PC-3 (cell line): Measurements from ENCODE around the gene LIN37. TPM values are rescaled to one million over a fixed set of nuclear protein-coding genes. Genes with fewer than 3 reads are reported as not detected.

Source experiments
- ATAC-seq: fragments of 200-7000 bp; cut with Tn5 transposase; 2 replicates; pipeline ENCODE4 v1.9.1; 2020; ENCODE audit warnings: mild to moderate bottlenecking, moderate library complexity
- BruUV-seq: library from RNA; stranded (reverse); fragments of 400-500 nt; replicated peaks from 2 replicates; lab custom pipeline; 2021; lab: Mats Ljungman, UMichigan
- CTCF ChIA-PET: fragments of 300-600 bp; sonication (Branson Sonifier 250); formaldehyde crosslinking; loops from one replicate; lab custom pipeline; 2022; ENCODE audit warnings: antibody characterized with exemption; lab: Charles Lee
- POLR2A ChIA-PET: fragments of 300-600 bp; sonication (Branson Sonifier 250); formaldehyde crosslinking; loops from one replicate; lab custom pipeline; 2022; ENCODE audit warnings: antibody characterized with exemption; ENCODE audit not compliant: unreplicated experiment; lab: Charles Lee
- DNase-seq: peaks from one replicate; pipeline ENCODE4 v3.0.0-alpha.2; 2015
- H2AFZ ChIP-seq: fragments of 300-600 bp; sonication (generic); 2 replicates; pipeline ENCODE4 v1.6.0; 2016; ENCODE audit warnings: antibody characterized with exemption, low read length
- H3F3A ChIP-seq: fragments of 300-600 bp; sonication (generic); one replicate; pipeline ENCODE4 v1.6.0; 2017; ENCODE audit warnings: antibody characterized with exemption, low read length, control low read depth, mild to moderate bottlenecking; ENCODE audit not compliant: unreplicated experiment
- H3K27ac ChIP-seq: fragments of 300-600 bp; sonication (generic); 2 replicates; pipeline ENCODE4 v1.5.1; 2016; ENCODE audit warnings: mild to moderate bottlenecking, low read length
- H3K27me3 ChIP-seq: fragments of 300-600 bp; sonication (generic); 2 replicates; pipeline ENCODE4 v1.6.1; 2016; ENCODE audit warnings: low read length, mixed read lengths
- H3K36me3 ChIP-seq: fragments of 300-600 bp; sonication (generic); 2 replicates; pipeline ENCODE4 v1.6.1; 2016; ENCODE audit warnings: low read depth, mixed run types, low read length, mixed read lengths
- H3K4me1 ChIP-seq: fragments of 300-600 bp; sonication (generic); 2 replicates; pipeline ENCODE4 v1.5.1; 2016; ENCODE audit warnings: low read length; ENCODE audit not compliant: insufficient read depth
- H3K4me2 ChIP-seq: fragments of 300-600 bp; sonication (generic); 2 replicates; pipeline ENCODE4 v1.6.0; 2016; ENCODE audit warnings: low read length
- H3K4me3 ChIP-seq: fragments of 300-600 bp; sonication (generic); 2 replicates; pipeline ENCODE4 v1.5.1; 2016; ENCODE audit warnings: mild to moderate bottlenecking, low read length, mixed read lengths
- H3K79me2 ChIP-seq: fragments of 300-600 bp; sonication (generic); 2 replicates; pipeline ENCODE4 v1.6.1; 2017; ENCODE audit warnings: low read length, mixed read lengths
- H3K9ac ChIP-seq: fragments of 300-600 bp; sonication (generic); 2 replicates; pipeline ENCODE4 v1.6.0; 2016; ENCODE audit warnings: mild to moderate bottlenecking, low read length
- H3K9me2 ChIP-seq: fragments of 300-600 bp; sonication (generic); replicated peaks from 2 replicates; pipeline ENCODE4 v1.6.1; 2016; ENCODE audit warnings: mixed run types, low read length, mixed read lengths
- H3K9me3 ChIP-seq: fragments of 300-600 bp; sonication (generic); 2 replicates; pipeline ENCODE4 v1.6.1; 2016; ENCODE audit warnings: low read length, mixed read lengths
- H4K20me1 ChIP-seq: fragments of 300-600 bp; sonication (generic); 2 replicates; pipeline ENCODE4 v1.6.1; 2016; ENCODE audit warnings: low read length, mixed read lengths
- EZH2 ChIP-seq: fragments of 300-600 bp; sonication (generic); IDR thresholded peaks from one replicate; pipeline ENCODE4 v1.6.1; 2017; ENCODE audit warnings: antibody characterized with exemption, mild to moderate bottlenecking, low read length; ENCODE audit not compliant: unreplicated experiment
- EZH2phosphoT487 ChIP-seq: fragments of 300-600 bp; sonication (generic); IDR thresholded peaks from 2 replicates; pipeline ENCODE4 v1.6.1; 2018; ENCODE audit warnings: mild to moderate bottlenecking, antibody characterized with exemption, low read length, borderline replicate concordance
- intact Hi-C: fragments of 100-400 bp; cut with micrococcal nuclease; formaldehyde crosslinking; loops from 2 replicates; pipeline ENCODE4 v1.9.0; 2023
- total RNA-seq: library from RNA; depleted of rRNA; stranded (reverse); fragments of >200 nt; gene quantifications from 2 replicates; pipeline ENCODE4 v1.2.3, GENCODE V29; 2014
- TF ChIP-seq, protein P1 (sequence below): fragments of 300-600 bp; sonication (generic); conservative IDR thresholded peaks from 2 replicates; pipeline ENCODE4 v1.5.1; 2017; ENCODE audit warnings: antibody characterized with exemption, low read depth, mild to moderate bottlenecking, low read length

LIN37 gene
- total RNA-seq, 1 experiment from 2014 or later, result 8.2 TPM

DNA sequence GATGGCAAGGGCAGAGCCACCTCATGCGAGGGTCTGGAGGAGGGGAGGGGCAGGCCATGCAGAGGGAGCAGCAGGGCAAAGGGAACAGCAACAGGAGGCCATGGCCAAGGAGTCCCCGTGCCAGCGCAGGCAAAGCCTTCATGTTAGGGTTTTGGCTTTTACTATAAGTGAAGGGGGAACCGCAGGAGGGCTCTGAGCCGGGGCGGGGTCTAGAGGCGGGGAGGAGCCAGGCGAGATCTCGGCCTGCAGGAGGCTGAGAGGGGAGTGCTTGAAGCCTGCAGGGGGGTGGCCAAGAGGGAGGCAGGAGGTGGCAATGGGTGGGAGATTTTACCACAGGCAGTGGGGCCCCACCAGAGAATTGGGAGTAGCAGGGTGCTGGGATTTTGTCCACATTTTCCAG lies 33.3 kb downstream of the LIN37 start:
- no TSS peak for BruUV-seq
- Histone ChIP-seq H3K9me3 (no peaks in the 10 kb centered on the region), H3K27me3 (no peaks in the 10 kb centered on the region), H4K20me1 (no peaks in the 10 kb centered on the region), H3K9me2 (no peaks in the 10 kb centered on the region), H3K4me1 (no peaks in the 10 kb centered on the region), H3K4me2 (no peak overlapping the region), H2AFZ (no peak overlapping the region), H3K4me3 (no peak overlapping the region), H3K27ac (no peak overlapping the region), H3K36me3 (no peaks in the 10 kb centered on the region), H3F3A (no peaks in the 10 kb centered on the region), H3K79me2 (no peaks in the 10 kb centered on the region), H3K9ac (no peak overlapping the region)
- ATAC-seq, result no peak
- ChIA-PET CTCF (no interaction called here), POLR2A (no interaction called here)
- intact Hi-C loops, result no loop called here
- TF ChIP-seq EZH2 (no peak), EZH2phosphoT487 (no peak)
- TF ChIP-seq, protein P1, sequence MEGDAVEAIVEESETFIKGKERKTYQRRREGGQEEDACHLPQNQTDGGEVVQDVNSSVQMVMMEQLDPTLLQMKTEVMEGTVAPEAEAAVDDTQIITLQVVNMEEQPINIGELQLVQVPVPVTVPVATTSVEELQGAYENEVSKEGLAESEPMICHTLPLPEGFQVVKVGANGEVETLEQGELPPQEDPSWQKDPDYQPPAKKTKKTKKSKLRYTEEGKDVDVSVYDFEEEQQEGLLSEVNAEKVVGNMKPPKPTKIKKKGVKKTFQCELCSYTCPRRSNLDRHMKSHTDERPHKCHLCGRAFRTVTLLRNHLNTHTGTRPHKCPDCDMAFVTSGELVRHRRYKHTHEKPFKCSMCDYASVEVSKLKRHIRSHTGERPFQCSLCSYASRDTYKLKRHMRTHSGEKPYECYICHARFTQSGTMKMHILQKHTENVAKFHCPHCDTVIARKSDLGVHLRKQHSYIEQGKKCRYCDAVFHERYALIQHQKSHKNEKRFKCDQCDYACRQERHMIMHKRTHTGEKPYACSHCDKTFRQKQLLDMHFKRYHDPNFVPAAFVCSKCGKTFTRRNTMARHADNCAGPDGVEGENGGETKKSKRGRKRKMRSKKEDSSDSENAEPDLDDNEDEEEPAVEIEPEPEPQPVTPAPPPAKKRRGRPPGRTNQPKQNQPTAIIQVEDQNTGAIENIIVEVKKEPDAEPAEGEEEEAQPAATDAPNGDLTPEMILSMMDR, result no peak
- DNase-seq, result no peak

DNA sequence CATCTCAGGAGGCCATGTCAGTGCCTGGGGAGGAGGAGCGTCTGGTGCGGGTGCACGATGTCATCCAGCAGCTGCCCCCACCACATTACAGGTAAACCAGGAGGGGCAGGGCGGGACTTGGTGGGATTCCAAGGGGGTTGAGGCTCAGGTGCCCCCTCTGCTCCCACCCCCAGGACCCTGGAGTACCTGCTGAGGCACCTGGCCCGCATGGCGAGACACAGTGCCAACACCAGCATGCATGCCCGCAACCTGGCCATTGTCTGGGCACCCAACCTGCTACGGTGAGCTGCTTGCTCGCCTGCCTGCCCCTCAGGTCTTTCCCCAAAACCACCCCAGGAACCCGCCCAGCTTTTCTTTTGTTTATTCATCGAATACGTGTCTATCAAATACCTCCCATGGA lies 34.2 kb downstream of the LIN37 start:
- no peaks in the 10 kb centered on the region for H3K79me2 ChIP-seq
- no peaks in the 10 kb centered on the region for H3F3A ChIP-seq
- intact Hi-C loops, result no loop called here
- no peaks in the 10 kb centered on the region for H3K4me1 ChIP-seq
- no TSS peak for BruUV-seq
- no peak overlapping the region for H2AFZ ChIP-seq
- H3K9me2 ChIP-seq, result no peaks in the 10 kb centered on the region
- ATAC-seq (no peak), DNase-seq (no peak)
- H4K20me1 ChIP-seq, result no peaks in the 10 kb centered on the region
- H3K4me3 ChIP-seq, result no peak overlapping the region
- H3K27me3 ChIP-seq, result no peaks in the 10 kb centered on the region
- no peak overlapping the region for H3K27ac ChIP-seq
- POLR2A ChIA-PET, result no interaction called here
- H3K9me3 ChIP-seq, result no peaks in the 10 kb centered on the region
- H3K9ac ChIP-seq, result no peak overlapping the region
- CTCF ChIA-PET, result no interaction called here
- H3K36me3 ChIP-seq, result no peaks in the 10 kb centered on the region
- TF ChIP-seq, protein P1, result no peak
- TF ChIP-seq EZH2 (no peak), EZH2phosphoT487 (no peak)
- no peak overlapping the region for H3K4me2 ChIP-seq

DNA sequence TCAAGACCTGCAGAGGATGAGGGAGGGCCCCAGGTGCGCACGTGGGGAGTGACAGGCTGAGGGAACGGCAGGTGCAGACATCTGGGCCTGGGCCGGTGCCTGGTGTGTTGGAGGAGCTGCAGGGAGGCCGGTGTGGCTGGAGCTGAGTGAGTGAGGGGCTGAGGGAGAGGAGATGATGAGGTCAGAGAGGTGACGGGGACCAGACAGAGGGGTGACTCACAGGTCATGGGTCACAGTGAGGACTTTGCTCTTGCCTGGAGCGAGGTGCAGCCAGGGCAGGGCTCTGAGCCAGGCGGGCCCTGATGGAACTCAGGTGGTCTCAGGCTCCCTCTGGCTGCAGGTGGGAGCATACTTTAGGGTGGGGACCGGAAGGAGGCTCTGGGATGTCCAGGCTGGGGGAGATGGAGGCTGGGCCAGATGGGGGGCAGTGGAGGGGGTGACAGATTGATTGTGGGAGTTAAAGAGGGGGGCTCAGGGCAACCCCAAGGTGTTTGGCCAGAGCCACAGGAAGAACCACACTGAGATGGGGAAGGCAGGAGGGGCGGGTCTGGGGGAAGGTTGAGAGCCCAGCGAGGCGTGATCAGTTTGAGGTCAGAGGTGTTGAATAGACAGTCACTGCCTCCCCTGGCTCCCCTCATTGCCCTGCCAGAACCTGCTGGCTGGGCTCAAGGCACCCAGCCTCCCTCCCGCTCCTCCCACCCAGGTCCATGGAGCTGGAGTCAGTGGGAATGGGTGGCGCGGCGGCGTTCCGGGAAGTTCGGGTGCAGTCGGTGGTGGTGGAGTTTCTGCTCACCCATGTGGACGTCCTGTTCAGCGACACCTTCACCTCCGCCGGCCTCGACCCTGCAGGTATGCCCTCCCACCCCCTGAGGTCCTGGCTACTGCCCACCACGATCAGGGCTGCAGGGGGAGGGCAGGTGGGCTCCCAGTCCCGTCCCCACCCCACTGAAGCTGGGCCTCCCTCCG lies 35.4 kb downstream of the LIN37 start:
- no peaks in the 10 kb centered on the region for H3K4me1 ChIP-seq
- H3K9me2 ChIP-seq, result no peaks in the 10 kb centered on the region
- no peaks in the 10 kb centered on the region for H3K79me2 ChIP-seq
- no peak overlapping the region for H3K4me3 ChIP-seq
- H3K27me3 ChIP-seq, result no peaks in the 10 kb centered on the region
- intact Hi-C loops, result no loop called here
- BruUV-seq, result no TSS peak
- H3K27ac ChIP-seq, result no peak overlapping the region
- H2AFZ ChIP-seq, result no peak overlapping the region
- H3K9ac ChIP-seq, result no peak overlapping the region
- no peaks in the 10 kb centered on the region for H4K20me1 ChIP-seq
- no peak overlapping the region for H3K4me2 ChIP-seq
- CTCF ChIA-PET, result no interaction called here
- ATAC-seq (no peak), DNase-seq (no peak)
- no peaks in the 10 kb centered on the region for H3K36me3 ChIP-seq
- TF ChIP-seq EZH2phosphoT487 (no peak), EZH2 (no peak)
- TF ChIP-seq, protein P1, result no peak
- no peaks in the 10 kb centered on the region for H3K9me3 ChIP-seq
- no peaks in the 10 kb centered on the region for H3F3A ChIP-seq
- POLR2A ChIA-PET, result no interaction called here
